HG02678 (cell line): ENCODE data around the gene ACRBP.

ENCODE experiments used
- ATAC-seq: cut with Tn5 transposase; IDR thresholded peaks from one replicate; pipeline ENCODE4 v1.9.1; 2021; ENCODE audit warnings: mild to moderate bottlenecking, moderate library complexity; ENCODE audit not compliant: unreplicated experiment

ACRBP gene

DNA sequence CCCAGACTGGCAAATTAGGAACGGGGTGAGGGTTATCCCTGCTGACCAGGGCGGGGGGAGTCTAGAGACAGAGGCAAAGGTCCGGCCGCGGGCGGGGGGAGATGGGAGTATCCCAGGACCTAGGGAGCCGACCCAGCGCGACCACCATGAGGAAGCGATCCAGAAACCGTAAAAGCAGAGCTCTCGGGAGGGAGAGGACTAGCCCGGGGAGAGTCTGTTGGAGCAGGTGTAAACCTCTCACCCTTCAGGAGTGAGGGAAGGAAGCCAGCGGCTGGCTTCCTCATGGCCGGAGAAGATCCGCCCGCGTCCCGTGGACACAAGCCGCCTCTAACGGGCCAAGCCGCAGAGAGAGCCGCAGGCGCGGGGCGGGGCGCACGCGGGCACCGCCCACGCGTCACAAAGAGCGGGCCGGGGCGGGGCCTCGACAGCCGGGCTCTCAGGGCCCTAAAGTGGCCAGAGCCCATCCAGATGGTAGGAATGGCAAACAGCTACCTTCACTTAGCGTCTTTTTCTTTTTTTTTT, at the start of gene ACRBP:
Gene ACRBP, minus strand, starts transcription at position 350 of the 522 bp plus-strand sequence. Its CDS starts 66 bp downstream, at position 284.
- ATAC-seq: peak; percentile 71

DNA sequence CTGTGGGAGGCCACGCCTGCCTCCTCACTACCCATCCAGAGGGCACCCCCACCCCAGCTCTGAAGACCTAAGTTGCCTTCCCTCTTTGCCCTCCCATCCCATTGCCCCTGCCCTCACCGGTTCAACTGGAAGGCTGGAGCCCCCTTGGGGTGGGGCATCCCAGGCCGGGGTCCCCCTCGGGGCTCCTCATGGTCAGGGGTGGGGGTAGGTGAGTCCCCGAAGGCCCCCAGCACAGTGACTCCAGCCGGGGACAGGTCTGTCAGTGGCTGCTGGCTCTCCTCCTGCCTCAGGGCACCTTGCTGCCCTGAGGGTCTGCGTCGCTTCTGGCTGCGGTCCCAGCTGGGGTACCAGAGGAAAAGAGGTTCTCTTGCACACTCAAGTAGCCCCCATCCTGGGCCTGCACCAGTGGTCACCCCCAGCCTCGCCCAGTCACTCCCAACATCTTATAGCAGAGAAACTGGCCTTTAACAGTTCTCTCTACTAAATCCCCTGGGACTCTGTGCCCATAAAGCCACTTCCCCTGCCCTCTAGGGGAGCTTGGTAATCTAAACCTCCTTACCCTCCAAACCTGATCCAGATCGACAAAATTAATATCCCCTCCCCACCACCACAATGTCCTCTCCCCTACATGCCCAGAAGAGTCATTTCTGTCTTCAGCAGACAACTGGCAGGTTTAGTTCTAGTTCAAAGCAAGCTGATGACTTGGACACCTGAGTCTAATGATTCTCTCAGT, 48.2 kb upstream of the ACRBP start:
- no peak for ATAC-seq

DNA sequence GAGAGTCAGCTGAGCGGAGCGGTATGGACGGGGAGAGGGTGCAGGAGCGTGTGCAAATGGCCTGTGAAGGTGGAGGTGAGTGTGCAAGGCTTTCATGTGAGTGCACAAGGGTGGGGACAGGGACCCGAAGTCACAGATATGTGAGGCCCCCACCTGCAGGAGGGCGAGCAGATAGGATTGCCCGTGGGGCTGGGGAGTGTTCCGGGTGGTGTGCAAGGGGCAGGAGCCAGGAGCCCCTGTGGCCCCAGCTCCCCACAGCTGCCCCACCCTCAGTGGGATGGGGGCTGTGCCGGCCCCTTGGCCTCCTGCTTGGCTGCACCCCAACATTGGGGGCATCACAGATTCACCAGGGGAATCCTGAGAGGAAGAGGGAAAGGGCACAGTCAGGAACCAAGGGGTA, 47.5 kb upstream of the ACRBP start:
- ATAC-seq: no peak

DNA sequence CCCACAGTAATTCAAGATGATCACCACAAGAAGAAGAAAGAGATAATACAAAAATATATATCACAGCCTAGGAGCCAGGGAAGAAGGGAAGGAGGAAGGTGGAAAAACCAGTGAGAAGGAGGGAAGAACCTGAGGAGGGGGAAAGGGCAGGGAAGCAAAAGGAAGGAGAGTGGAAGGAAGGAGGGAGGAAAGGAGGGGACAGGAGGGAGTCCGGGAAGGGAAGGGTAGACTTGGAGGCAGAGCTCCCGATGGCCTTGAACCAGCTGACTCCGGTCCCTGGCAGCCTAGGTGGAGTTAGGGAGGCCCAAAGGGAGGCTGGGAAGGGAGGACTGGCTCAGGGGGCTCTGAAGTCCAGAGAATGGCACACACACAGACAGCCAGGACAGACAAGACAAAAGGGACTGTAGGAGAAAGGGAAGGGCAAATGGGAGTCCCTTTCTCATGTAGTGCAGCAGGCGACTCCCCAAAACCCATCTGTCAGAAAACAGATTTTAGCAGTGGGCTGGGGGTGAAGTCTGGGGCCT, 46.7 kb upstream of the ACRBP start:
- no peak for ATAC-seq

DNA sequence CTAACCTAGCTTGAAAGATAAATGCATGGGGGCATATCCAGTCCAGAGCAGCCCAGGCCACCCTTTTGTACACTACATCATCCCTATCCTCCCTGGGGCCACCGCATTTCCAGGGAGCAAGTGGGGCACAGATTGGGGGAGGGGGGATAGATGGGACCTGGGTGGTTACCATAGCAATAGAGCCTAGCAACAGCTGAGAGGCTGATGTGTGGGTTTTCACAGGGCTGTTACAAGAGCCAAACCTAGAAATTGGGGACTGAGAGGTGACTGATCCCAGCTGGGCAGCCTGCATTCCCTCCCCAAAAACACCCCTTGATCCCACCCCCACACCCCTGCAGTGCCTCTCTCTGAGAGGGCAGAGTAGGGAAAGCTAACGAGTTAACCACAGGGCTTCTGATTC, 45.7 kb upstream of the ACRBP start:
- ATAC-seq: no peak

DNA sequence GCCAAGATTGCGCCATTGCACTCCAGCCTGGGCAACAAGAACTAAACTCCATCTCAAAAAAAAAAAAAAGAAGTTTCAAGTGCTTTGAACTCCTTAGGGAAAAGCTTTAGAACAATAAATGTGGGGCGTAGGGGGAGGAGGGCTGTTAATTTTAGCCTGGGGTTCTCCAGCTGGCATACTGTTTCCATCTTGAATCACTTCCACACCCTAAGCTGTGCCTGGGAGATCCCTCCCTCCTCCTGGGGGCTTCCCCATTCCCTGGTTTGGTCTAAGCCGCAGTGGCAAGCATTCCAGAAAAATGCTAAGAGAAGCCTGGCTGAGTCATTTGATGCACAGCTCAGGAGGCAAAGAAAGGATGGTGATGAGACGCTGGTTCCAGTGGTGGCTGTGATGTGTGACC, 44.2 kb upstream of the ACRBP start:
- no peak for ATAC-seq

DNA sequence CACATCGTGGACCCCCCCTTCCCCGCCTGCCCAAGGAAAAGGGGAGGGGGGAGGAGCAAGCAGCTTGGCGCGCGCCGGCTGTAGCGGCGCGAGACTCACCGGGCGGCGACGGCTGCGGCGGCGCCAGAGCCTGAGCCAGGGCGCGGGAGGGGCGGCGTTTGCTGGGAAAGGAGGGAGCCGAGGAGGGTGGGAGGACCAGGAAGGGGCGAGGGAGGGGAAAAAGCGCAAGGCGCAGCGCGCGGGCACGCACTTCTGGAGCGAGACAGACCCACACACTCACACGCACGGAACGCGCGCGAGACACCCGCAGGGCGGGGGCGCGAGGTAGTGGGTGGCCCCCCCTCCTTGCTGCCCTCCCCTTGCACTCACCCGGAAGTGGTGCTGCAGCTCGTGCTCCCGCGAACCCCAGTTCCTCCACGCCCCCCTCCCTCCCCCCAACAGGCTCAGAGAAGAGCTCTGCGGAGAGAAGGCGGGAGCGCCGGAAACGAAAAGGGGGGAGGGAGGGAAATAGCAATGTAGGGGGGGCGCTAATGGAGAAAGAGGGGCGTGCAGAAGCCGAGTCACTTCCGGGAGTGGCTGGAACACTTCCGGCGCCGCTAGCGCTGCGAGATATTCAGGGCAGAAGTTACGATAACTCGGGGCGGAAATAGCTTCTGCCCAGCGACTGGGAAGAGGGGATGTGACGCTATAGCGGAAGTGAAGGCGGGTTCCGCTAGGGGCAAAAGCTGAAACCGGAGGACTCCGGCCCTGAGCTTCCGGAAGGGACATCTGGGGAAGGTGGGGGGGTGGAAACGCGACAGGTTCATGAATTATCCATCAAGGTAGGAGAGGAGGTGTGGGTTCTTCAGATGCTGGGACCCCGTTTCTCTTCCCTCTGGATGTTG, 42.0 kb upstream of the ACRBP start, which contains the start of gene ZNF384:
Gene ZNF384, minus strand, starts transcription at position 377 of the 884 bp plus-strand sequence. CDS start 9,855 bp downstream, outside the sequence.
- ATAC-seq: peak; percentile 84

DNA sequence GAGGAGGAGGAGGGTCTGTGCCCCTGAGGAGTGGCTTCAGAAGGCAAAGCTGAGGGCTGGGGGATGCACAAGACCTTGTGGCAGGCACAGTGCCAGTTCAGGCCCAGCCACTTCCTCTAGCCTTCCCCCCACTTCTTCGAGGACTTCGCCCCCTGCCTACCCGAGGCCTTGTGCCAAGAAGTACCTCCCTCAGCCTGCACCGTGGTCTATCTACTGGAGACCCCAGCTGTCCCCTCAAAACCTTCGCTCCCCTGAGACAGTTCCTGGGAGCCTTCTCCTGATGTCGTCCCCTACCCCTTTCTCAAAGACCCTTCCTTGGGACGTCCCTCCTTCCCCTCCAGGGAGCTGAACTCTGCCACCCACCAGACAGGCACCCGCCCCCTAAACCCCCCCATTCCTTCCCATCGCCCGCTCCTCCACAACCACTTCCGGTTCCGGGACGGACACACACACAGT, 41.3 kb upstream of the ACRBP start:
- no peak for ATAC-seq

DNA sequence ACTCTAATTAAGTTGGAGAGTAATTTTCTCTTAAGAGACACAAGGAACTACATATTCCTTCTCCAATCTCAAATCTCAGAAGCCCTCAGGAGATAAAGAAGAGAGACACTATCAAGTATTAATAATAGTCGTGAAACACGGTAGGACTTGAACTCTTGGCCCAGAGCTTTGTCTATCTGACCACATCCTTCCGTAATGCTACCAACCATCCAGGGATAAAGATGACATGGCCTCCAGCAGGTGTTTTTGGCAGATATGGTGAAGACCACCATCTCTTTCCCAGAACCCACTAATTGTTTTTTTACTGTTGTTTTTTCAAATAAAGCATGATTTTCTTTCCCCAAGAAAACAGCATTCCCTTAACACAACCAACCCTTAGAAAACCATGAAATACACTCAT, 38.6 kb upstream of the ACRBP start:
- ATAC-seq: no peak

DNA sequence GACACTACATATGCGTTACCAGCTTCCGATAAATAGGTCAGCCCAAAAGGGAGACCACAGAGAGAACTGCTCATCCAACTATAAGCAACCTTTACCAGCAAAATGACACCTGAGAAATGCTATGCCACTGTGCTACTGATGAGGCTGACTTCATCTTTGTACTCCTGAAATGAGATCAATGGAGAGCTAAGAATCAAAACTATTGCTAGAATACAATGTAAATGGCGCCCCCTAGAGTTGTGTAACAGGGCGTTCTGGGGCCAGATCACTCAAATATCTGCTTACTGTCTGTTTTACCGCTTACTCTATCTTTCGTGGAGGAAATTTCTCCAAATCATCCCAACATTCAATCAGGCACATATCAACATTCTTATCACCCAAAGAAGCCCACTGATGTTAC, 37.4 kb upstream of the ACRBP start:
- no peak for ATAC-seq

DNA sequence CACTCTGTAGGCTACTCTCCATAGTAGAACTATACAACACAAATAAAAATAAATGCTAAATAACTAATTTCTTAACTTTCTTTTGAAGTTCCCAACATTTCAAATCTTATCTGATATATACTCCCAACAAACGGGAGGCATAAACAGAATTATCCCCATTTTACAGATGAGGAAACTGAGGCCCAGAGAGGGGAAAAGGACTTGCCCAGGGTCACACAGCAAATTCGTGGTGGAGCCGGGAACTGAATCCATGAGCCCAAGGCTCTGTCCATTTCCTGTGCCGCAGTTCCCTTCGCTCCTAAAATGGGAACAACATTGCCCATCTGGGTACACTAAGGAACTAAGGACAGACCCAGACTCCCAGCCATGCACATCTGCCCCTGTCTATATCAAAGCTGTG, 29.7 kb upstream of the ACRBP start:
- no peak for ATAC-seq

DNA sequence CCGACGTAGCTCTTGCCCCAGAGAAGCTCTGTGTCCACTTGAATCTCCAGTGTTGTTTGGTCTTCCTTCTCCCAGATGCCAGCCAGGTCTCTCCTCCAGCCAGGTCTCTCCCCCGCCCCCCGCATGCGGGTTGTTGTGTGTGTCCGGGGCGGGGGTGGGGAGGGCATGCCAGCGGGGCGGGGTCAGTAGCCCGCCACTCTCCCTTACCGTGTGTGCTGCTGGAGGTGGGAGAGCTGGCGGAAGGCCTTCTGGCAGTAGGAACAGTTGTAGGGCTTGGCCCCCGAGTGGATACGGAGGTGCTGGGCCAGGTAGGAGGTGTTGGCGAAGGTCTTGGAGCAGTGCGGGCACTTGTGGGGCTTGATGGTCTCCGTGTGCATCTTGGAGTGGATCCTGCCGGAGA, 24.9 kb upstream of the ACRBP start:
- ATAC-seq: no peak

DNA sequence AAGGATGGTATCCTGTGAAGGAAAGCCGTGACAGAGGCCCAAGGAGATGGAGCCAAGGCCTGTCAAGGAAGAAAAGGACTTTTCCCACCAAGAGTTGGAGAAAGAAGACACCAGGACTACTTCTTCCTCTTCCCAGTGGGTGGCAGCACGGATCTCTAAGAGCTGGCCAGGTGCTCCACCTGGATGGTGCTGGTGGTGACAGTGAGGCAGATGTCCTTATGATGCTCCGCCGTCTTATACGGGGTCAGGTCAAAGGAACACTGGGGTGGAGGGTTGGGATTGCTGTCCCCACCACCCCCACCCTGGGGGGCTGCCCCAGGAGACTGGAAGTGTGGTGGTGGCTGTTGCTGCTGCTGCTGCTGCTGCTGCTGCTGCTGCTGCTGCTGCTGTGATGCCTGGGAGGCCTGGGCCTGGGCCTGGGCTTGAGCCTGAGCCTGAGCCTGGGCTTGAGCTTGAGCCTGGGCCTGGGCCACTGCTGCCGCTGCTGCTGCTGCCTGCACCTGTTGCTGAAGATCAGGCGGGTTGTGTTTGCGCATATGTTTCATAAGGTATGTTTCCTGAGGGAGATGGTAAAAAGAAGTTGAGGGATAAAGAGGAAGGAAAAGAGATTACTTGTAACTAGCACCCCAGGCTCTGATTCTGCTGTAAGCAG, 20.5 kb upstream of the ACRBP start:
- ATAC-seq: no peak

DNA sequence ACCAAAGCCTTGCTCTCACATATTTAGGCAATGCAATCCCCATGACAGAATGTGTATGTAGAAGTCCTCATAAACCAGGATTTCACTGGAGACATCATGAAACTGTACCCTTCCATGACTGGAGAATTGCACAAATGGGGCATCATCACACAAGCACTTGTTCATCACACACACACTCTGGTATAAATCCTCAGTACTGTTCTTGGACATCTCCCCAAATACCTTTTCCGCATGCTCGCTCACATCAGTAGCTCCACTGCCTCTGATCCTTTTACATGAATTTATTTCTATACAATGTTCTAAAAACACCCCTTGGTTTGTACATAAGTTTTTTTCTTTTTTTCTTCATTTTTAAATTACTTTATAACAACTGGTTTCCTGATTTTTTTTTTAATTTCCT, 19.0 kb upstream of the ACRBP start:
- no peak for ATAC-seq

DNA sequence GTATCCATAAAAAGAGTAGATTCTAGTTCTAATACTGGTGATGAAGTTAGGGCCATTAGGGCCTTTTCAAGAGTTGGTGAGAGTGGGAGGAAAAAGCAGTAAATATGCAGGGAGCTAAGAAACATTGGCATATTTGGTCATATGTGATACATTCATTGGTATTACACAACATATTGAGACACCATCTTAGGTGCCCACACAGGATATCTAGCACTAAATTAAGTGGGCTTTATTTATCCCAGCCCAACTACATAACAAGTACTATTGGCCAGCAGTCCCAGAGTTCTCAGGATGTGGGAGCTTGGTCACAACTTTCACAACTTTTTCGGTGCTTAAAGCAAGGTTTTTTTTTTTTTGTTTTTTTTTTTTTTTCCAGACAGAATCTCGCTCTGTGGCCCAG, 17.7 kb upstream of the ACRBP start:
- ATAC-seq: no peak

DNA sequence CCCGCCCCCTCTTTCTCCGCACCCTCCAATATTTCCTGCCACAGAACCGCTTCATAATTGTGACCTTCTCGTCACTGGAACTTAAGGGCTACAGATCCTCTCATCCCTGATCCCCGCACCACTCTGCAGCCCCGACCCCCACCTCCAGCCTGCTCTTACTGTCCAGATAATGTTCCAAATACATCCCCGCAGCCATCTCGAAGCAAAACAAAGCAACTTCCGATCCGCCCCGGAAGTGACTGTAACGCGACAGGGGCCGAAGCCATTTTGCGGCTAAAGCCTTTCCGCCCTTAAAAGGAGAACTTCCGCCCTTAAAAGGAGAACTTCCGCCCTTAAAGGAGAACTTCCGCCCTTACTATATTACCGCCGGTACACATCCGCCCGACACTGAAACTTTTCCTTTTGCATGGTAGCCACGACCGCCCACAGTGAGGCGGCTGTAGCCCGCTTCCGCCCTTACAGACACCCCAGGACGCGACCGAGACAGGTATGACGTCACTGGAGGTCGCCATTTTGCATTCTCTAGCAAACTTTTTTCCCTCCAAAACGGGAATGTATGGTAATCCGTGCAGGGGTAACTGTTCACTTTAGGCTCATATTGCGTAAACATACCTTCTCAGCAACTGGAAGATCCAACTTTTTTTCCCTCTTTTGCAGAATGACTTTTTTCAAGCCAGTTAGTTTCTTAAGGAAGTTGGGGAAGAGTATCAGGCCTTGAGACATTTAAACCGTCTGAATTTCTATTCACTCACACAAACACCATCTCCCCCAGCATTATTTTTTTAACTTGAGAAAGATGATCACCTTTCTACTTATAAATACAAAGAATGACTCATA, 15.9 kb upstream of the ACRBP start, which contains the start of gene ING4:
Gene ING4, minus strand, starts transcription at position 214 of the 837 bp plus-strand sequence. Its CDS starts 18 bp downstream, at position 196.
- peak; percentile 98 for ATAC-seq

DNA sequence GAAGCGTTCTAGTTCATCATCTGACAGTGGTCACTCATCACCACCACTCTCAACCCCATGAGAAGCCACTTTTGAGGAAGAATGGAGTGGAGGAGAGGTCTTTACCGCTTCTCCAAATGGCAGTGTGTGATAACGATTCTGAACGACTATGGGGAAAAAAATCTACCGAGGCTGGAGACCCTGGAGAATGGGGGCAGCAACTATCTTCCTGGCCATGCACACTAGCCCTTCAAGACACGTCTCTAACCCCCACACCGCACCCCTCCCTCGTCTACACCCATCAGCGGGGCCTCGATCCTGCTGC, 15.3 kb upstream of the ACRBP start:
- ATAC-seq: peak; percentile 19

DNA sequence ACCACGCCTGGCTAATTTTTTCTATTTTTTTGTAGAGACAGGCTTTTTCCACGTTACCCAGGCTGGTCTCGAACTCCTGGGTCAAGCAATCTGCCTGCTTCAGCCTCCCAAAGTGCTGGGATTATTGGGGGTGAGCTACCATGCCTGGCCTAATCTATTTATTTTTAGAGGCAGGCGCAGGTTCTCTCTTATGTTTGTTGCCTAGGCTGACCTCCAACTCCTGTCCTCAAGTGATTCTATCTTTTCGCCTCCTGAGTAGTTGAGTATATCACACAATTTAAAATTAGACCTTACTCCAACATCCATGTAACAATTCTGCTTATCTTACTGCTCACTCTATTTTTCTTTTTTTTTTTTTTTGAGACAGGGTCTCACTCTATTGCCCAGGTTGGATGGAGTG, 6.8 kb upstream of the ACRBP start:
- no peak for ATAC-seq

DNA sequence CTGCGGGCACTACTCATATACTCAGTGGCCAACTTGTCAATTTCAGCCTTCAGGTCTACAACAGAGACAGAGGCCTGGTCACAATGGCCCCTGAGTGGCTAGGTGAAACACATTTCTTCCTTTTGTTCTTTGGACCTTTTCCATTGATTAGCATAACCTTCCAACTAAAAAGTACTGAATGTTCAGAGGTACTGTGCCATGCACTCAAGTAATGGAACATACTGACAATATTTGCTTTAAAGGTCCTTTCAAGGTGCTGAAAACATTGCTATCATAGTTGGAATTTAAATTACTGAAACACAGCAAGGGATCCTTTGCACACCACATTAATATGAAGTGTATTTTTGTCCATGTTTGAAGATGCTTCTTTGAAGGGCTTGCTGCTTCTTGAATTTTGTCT, 6.1 kb upstream of the ACRBP start:
- ATAC-seq: no peak

DNA sequence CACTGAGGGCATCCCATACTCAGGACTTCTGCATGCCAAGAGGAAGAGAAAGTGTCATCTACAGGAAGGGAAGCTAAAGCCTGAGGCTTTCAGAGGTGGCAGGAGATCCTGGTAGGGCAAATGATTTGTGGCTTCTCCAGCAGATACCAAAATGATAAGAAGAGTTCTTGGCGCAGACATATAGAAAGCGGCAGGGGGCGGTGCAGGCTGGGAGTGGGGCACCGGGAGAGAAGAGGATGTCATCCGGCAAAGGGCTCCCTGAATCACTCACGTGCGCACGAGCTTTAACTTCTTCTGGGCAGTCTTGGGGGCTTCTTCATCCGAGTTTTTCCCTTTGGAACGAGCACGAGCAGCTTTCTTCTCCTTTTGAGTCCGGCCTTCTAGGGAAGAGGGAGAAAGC, 5.2 kb upstream of the ACRBP start:
- no peak for ATAC-seq
